ENCODE data around the gene ZNF32.
A peak's percentile ranks its signal among the peaks of the same experiment; 100 is the strongest.

Gene ZNF32

DNA sequence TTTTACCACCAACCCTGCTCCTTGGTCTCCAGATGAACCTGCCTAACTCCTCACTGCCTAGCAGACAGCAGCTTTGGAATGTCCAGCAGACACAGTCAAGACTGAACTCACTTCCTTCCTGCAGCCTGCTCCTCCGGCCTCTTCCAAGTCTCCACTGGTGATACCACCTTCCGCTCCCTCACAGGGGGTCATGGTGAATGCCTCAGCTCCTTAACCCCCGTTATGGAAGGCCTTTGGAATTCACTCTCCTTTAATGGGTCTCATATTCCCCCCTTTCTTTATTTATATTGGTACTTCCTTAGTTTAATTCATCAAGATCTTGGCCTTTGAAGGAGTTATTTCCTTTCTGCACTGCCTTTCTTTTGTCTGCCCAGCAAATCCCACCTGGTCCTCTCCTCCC is 44.9 kb upstream of the ZNF32 start:
- TF ChIP-seq CTCF (conservative IDR thresholded peaks at IDR 0.05; ENCODE audit: low read depth, low read length): no peak
- no peak for DNase-seq (ENCODE audit: low read depth)
- H3K4me3 ChIP-seq (ENCODE audit: low read length): no peak overlapping the region

- H3K4me3 ChIP-seq (ENCODE audit: low read length): no peak overlapping the region
- no peak for DNase-seq (ENCODE audit: low read depth)
- no peak for TF ChIP-seq CTCF (conservative IDR thresholded peaks at IDR 0.05; ENCODE audit: low read depth, low read length)
These were observed 43.6 kb upstream of the ZNF32 start for GRCh38 chr10:43692051-43692825.

- no peak for TF ChIP-seq CTCF (conservative IDR thresholded peaks at IDR 0.05; ENCODE audit: low read depth, low read length)
- no peak overlapping the region for H3K4me3 ChIP-seq (ENCODE audit: low read length)
- no peak for DNase-seq (ENCODE audit: low read depth)
These were observed 42.8 kb upstream of the ZNF32 start for GRCh38 chr10:43691485-43691884.

DNA sequence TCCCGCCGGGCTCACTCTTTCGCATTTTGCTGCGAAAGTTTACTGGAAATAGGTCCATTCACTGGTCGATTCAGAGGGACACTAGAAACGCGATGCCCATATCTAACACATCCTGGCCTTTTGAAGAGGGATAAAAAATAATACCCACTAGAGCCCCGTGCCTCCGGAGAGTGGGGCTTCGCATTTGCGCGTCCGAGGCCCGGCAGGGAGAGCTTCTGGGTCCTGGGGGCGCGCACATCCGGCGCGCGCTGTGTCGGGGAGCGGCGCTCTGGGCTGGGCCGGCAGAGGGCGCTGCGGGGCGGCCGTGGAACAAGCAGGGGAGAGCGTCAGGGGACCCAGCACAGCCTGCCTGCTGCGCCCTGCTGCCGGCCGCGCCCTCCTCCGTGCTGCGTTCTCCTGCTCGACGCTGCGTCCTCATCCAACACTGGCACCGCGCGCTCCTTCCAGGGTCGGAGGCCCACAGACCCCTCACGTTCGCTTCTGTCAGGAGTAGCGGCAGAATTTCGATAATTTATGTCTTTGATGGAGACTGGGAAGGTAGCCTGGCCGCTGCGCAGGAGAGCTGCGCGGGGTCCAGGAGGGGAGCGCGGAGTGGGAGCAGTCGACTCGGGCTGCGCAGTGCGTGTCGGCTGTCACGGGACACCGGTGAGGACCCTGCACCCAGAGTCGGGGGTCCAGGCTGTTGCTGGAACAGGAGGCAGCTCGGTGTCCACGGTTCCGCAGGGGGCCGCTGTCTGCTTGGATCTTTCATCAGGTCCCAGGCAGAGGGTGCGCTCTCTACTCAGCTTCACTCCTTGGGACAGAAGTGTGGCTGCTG is 41.5 kb upstream of the ZNF32 start:
- TF ChIP-seq CTCF (conservative IDR thresholded peaks at IDR 0.05; ENCODE audit: low read depth, low read length): peak; percentile 77
- peak; percentile 17 for DNase-seq (ENCODE audit: low read depth)
- peak overlapping the region; percentile 60 for H3K4me3 ChIP-seq (ENCODE audit: low read length)

GRCh38 chr10:43689618-43689954 is 40.9 kb upstream of the ZNF32 start:
- peak overlapping the region; percentile 60 for H3K4me3 ChIP-seq (ENCODE audit: low read length)
- DNase-seq (ENCODE audit: low read depth): no peak
- no peak for TF ChIP-seq CTCF (conservative IDR thresholded peaks at IDR 0.05; ENCODE audit: low read depth, low read length)

DNA sequence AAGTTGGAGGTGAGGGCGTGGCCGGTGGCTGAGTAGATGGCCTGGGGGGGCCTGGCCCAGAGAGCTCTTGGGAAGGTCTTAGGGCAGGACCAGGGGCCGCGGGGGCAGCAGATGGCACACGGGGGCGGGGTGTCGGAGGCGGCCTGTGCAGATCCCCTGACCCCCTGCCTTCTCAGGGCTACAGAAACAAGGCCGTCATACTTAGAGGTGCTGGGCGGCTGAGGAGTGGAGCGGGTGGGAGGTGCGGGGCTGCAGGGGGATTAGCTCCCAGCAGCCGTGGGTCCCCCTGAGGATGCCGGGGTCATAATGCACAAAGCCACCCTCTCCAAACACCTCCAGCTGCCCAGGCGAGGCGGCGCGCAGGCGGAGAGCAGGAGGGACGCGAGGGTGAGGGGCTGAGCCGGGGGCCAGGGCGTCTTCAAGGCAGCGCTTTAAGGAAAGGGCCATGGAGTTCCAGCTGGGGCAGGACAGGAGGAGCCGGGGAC is 40.4 kb upstream of the ZNF32 start:
- H3K4me3 ChIP-seq (ENCODE audit: low read length): peak overlapping the region; percentile 60
- no peak for TF ChIP-seq CTCF (conservative IDR thresholded peaks at IDR 0.05; ENCODE audit: low read depth, low read length)
- no peak for DNase-seq (ENCODE audit: low read depth)
